GM21723 (cell line): ENCODE measurements around the gene SUCLG2.

Experiments used
- ATAC-seq: cut with Tn5 transposase; IDR thresholded peaks from one replicate; pipeline ENCODE4 v1.9.1; 2021; ENCODE audit warnings: mild to moderate bottlenecking, moderate library complexity; ENCODE audit not compliant: unreplicated experiment

SUCLG2 gene

GRCh38 chr3:67329358-67329757 lies 325.1 kb downstream of the SUCLG2 start:
- ATAC-seq: no peak

DNA sequence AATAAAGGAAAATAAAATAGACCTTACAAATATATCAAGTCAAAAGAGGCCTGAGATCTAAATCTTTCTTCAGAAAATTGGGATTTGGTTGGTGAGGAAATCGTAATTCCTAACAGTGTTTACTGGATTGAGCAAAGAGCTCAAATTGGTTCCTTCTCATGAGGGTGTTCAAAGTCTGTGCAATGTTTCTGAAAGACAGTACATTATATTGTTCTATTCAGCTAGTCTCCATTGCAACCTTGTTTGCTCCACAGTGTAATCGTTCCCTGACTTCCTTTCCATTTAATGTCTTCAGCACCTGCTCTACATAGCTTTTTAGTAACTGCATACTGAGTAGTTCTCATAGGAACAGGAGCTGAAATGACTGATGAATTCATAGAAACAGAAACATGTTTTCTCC lies 326.8 kb downstream of the SUCLG2 start:
- ATAC-seq: no peak

DNA sequence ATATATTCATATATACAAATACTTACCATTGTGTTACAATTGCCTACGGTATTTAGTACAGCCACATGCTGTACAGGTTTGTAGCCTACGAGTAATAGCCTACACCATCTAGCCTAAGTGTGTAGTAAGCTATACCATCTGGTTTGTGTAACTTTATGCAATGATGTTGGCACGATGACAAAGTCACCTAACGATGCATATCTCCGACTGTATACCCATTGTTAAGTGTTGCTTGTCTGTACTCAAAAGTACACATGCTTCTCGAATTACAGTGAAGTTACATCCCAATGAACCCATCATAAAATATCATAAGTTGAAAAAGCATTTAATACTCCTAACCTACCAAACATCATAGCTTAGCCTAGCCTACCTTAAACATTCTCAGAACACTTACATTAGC lies 329.2 kb downstream of the SUCLG2 start:
- ATAC-seq: no peak
